IPS-18a (cell line): Measurements from ENCODE around the gene TDRD9.

ENCODE experiments used
- H3K27ac ChIP-seq: one replicate; pipeline ENCODE4 v1.5.1; 2013; ENCODE audit warnings: low read length
- H3K27me3 ChIP-seq: one replicate; pipeline ENCODE4 v1.6.1; 2013; ENCODE audit warnings: mild to moderate bottlenecking, low read length; ENCODE audit not compliant: control insufficient read depth, insufficient read depth
- H3K36me3 ChIP-seq: one replicate; pipeline ENCODE4 v1.6.1; 2013; ENCODE audit warnings: low read depth, low read length; ENCODE audit not compliant: control insufficient read depth
- H3K4me1 ChIP-seq: one replicate; pipeline ENCODE4 v1.6.1; 2013; ENCODE audit warnings: low read depth, low read length; ENCODE audit not compliant: control insufficient read depth
- H3K4me3 ChIP-seq: one replicate; pipeline ENCODE4 v1.5.1; 2013; ENCODE audit warnings: low read length
- H3K9ac ChIP-seq: one replicate; pipeline ENCODE4 v1.6.1; 2013; ENCODE audit warnings: mild to moderate bottlenecking, low read length, moderate library complexity
- H3K9me3 ChIP-seq: one replicate; pipeline ENCODE4 v1.6.1; 2013; ENCODE audit warnings: low read depth, low read length; ENCODE audit not compliant: control insufficient read depth

Gene TDRD9, protein sequence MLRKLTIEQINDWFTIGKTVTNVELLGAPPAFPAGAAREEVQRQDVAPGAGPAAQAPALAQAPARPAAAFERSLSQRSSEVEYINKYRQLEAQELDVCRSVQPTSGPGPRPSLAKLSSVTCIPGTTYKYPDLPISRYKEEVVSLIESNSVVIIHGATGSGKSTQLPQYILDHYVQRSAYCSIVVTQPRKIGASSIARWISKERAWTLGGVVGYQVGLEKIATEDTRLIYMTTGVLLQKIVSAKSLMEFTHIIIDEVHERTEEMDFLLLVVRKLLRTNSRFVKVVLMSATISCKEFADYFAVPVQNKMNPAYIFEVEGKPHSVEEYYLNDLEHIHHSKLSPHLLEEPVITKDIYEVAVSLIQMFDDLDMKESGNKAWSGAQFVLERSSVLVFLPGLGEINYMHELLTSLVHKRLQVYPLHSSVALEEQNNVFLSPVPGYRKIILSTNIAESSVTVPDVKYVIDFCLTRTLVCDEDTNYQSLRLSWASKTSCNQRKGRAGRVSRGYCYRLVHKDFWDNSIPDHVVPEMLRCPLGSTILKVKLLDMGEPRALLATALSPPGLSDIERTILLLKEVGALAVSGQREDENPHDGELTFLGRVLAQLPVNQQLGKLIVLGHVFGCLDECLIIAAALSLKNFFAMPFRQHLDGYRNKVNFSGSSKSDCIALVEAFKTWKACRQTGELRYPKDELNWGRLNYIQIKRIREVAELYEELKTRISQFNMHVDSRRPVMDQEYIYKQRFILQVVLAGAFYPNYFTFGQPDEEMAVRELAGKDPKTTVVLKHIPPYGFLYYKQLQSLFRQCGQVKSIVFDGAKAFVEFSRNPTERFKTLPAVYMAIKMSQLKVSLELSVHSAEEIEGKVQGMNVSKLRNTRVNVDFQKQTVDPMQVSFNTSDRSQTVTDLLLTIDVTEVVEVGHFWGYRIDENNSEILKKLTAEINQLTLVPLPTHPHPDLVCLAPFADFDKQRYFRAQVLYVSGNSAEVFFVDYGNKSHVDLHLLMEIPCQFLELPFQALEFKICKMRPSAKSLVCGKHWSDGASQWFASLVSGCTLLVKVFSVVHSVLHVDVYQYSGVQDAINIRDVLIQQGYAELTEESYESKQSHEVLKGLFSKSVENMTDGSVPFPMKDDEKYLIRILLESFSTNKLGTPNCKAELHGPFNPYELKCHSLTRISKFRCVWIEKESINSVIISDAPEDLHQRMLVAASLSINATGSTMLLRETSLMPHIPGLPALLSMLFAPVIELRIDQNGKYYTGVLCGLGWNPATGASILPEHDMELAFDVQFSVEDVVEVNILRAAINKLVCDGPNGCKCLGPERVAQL (N-terminal part only)

DNA sequence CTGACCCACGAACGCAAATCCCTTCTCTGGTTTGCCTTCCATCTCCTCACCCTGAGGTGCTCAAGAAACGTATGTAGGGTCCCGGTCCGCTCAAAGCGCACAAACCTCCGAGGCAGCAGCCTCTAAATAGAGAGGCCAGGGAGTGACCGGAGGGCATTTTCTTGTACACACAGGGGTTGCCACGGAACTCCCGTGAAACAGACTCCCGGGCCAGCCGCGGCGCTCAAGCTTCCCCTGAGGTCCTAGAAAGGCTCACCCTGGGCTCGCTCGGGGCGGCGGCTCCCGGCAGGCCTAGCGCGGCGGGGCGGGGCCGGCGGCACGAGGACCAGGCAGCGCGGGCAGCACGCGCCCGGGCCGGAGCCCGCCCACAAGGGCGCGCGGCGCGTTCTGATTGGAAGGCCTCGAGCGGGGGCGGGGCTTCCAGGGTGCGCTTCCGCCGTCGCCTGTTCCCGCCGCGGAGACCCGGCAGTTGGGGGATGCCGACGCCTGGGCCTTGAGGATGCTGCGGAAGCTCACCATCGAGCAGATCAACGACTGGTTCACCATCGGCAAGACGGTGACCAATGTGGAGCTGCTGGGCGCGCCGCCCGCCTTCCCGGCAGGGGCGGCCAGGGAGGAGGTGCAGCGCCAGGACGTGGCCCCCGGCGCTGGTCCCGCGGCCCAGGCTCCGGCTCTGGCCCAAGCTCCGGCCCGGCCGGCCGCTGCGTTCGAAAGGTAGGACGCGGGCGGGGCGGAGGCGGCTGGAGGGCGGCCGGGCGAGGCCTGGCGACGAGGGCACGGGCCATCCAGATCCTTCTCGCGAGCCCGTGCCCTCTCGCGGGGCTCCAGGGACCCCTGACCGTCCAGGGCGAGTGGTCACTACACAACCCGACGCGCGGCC lies at the start of gene TDRD9:
Gene TDRD9 (plus strand): TSS at position 446 of the 880 bp plus-strand sequence. CDS start 54 bp downstream, at position 500.
- H3K9ac ChIP-seq: no peak within 1 kb of the TSS
- H3K27ac ChIP-seq: no peak within 1 kb of the TSS
- H3K4me3 ChIP-seq: no peak within 1 kb of the TSS
- H3K36me3 ChIP-seq: no peaks in the 10 kb centered on the region
- H3K9me3 ChIP-seq: no peaks in the 10 kb centered on the region
- H3K4me1 ChIP-seq: no peaks in the 10 kb centered on the region
- no peaks in the 10 kb centered on the region for H3K27me3 ChIP-seq

DNA sequence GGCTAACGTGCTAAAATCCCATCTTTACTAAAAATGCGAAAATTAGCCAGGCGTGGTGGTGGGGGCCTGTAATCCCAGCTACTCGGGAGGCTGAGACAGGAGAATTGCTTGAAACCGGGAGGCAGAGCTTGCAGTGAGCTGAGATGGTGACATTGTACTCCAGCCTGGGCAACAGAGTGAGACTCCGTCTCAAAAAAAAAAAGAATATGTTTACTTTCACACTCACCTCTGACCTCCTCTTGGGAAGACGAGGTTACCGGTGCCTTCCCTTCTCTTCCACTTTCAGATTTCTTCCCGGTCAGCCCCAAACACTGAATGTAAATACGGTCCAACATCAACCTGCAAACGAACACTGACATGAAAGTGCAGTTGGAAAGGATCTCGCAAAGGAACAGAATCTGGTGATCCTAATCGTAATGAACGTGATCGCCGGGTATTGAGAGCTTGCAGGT lies 49.1 kb upstream of the TDRD9 start:
- H3K4me3 ChIP-seq: no peak overlapping the region
- H3K27ac ChIP-seq: no peak overlapping the region

DNA sequence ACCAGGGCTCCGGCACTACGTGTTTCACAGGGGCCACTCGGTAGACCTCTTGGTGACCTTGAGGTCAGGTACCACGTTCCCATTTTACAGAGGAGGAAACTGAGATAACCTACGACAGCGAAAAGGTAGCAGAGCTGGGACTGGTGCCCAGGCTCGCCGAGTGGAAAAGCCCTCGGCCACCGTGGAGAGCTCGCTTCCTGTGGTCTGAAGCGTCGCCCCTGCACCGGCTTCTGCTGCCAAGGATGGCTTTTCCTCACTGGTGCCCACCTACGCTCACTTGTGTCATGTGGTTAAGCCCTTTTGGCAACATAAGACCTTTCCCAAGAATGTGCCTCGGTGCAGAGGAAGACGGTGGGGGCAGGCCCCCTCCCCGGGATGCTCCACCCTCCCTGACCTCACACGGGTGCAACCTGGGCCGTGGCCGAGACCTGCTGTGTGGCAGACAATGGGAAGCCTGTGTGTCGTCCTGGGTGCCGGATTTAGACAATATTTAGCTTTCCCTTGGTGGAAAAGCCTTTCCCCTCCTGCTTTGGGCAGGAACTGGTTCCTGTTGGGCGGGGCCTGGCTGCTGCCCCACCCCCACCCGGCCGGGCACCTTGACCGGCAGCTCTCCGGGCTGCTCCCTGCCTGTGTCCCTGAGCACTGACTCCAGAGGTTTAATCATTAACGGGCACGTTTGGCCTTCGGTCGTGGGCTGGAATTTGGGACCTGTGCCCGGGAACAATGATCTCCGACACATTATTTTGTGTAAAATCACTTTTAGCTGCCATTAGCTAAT lies 48.5 kb upstream of the TDRD9 start:
- Histone ChIP-seq H3K36me3 (no peaks in the 10 kb centered on the region), H3K4me1 (peaks cover 14% of the 10 kb centered on the region), H3K9me3 (no peaks in the 10 kb centered on the region), H3K27me3 (no peaks in the 10 kb centered on the region), H3K4me3 (no peak overlapping the region), H3K27ac (no peak overlapping the region), H3K9ac (no peak overlapping the region)

More for the DNA sequence above, 49.1 kb upstream of the TDRD9 start:
- Histone ChIP-seq H3K9me3 (no peaks in the 10 kb centered on the region), H3K9ac (no peak overlapping the region), H3K36me3 (no peaks in the 10 kb centered on the region), H3K27me3 (no peaks in the 10 kb centered on the region), H3K4me1 (peaks cover 14% of the 10 kb centered on the region)

DNA sequence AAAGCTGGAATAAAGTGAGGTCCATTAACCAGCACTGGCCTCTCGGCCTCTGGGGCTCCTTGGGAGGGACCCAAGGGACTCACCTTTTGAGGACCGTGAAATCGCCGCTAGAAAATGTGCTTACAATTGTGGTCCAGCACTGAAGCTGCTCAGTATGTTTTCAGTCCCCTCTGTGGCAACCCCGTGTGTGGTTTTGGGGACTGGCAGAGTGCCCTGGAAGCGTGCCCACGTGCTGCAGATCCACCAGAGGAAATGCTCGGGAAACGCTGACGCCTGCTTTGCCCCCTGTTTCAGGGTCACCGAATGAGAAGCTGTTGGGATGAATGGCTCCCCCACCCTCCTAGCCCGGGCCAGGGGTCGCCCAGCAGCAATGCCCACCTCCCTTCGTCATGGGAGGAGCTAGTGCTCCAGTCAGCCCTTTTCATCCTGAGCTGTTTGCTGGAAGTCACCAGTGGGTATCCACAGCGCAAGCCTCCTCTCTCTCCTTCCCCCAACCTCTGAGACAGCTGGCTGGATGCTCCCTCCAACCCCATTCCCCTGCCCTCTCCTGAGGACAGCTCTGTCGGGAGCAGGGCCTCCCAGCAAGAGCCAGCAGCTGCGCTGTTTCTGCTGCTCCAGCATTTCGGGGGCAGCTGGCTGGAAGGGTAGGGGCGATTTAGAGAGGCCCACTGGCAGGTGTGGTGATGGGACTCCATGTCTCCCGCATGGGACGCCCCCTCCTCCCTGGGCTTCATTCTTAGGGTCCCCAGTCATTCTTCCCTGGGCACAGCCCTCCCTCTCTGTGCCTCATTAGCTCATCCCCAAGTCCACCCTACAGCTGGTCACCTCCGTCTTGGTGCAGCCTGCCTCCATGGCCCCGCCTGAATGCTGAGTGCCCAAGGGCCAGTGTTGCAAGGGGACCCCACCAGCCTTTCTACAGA lies 47.6 kb upstream of the TDRD9 start:
- Histone ChIP-seq H3K9ac (no peak overlapping the region), H3K27ac (no peak overlapping the region), H3K9me3 (no peaks in the 10 kb centered on the region), H3K4me1 (peaks cover 14% of the 10 kb centered on the region), H3K27me3 (no peaks in the 10 kb centered on the region), H3K36me3 (no peaks in the 10 kb centered on the region), H3K4me3 (no peak overlapping the region)

DNA sequence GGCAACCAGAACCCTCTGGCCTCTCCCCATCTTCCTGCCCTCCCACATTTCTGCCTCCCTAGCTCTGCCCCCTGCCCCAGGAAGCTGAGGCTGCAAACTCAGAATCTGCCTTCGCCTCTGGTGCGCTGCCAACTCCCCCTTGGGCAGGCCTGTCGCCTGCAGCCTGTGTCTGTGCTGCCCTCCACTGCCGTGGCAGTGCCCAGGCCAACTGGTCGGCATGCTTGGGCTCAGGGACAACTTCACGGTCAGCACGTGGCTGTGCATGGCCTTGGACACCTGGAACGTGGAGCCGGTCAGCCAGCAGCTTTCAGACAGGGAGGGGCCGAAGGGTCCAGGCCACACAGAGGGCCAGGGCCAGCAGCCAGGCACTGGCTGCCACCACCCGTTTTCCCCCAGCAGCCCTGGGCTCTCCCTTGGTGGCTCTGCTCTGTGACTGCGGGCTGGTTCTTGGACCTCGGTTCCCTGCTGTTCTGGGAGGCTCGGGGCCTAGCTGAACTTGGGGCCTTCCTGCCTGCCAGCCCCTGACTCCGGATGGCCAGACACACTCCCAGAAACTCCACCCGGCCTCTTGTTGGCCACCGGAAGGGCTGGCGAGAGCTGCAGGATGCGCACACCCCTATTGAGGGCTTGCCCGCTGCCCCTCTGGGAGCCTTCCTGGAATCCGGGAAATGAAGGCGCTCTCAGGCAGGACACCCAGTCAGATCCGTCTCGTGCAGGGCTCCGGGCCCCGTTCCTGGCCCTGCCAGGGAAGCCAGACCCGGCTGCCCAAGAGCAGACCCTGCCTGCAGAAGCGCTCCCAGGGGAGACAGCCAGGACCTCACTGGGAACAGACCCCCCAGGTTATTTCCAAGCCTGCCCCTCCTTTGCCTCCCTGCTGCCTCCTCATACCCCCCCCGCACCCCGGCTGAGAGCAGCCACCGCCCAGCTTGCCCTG lies 46.7 kb upstream of the TDRD9 start:
- Histone ChIP-seq H3K4me3 (no peak overlapping the region), H3K9ac (no peak overlapping the region), H3K27me3 (no peaks in the 10 kb centered on the region), H3K4me1 (peaks cover 17% of the 10 kb centered on the region), H3K9me3 (no peaks in the 10 kb centered on the region), H3K36me3 (no peaks in the 10 kb centered on the region), H3K27ac (no peak overlapping the region)

DNA sequence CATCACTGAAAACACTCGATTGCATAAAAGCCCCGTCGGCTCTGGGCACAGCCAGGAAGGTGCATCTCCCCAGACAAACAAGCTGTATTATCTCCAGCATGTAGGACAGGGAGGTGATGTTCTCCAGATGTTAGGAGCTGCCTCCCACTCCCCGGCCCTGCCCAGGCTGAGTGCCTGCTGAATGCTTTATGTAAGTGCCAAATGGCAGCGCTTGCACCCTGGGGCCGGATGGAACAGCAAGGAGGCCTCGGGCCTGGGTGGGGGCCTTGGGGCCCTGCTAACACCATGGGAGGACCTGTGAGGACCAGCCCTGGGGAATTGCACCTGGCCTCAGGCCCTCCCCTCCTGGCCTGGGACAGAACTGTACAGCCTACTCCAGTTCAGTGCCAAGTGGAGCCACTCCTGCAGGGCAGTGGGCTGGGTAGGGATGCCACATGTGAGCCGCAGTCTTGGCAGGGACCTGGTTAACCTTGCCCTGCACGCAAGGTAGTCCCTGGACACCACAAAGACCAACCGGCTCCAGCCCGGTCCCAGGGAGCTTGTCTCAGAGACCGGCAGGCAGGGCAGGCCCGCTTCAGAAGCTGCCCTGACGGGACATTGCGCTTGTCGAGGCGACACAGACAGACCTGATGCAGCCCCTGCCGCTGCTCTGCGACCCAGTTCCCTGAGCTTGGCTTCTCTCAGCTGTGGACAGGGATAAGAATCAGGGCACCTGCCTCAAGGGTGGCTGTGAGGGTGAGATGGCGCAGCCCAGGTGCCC lies 45.6 kb upstream of the TDRD9 start:
- H3K36me3 ChIP-seq: no peaks in the 10 kb centered on the region
- peaks cover 17% of the 10 kb centered on the region for H3K4me1 ChIP-seq
- H3K4me3 ChIP-seq: no peak overlapping the region
- H3K9ac ChIP-seq: no peak overlapping the region
- H3K27ac ChIP-seq: no peak overlapping the region
- H3K27me3 ChIP-seq: no peaks in the 10 kb centered on the region
- H3K9me3 ChIP-seq: no peaks in the 10 kb centered on the region

DNA sequence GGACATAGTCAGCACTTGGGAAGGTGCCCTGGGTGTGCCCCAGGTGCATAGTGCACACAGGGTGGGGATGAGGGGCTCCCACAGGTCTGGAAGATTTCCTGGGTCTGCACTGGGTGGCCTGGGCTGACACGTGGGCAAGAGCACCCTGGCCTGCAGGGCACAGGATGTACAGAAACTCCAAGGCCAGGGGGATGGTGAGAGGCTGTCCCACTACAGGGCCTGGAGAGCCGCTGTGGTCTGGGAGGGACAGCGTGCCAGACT lies 45.1 kb upstream of the TDRD9 start:
- H3K27ac ChIP-seq: no peak overlapping the region
- no peaks in the 10 kb centered on the region for H3K27me3 ChIP-seq
- H3K9ac ChIP-seq: no peak overlapping the region
- no peaks in the 10 kb centered on the region for H3K36me3 ChIP-seq
- H3K4me3 ChIP-seq: no peak overlapping the region
- H3K9me3 ChIP-seq: no peaks in the 10 kb centered on the region
- peaks cover 17% of the 10 kb centered on the region for H3K4me1 ChIP-seq

DNA sequence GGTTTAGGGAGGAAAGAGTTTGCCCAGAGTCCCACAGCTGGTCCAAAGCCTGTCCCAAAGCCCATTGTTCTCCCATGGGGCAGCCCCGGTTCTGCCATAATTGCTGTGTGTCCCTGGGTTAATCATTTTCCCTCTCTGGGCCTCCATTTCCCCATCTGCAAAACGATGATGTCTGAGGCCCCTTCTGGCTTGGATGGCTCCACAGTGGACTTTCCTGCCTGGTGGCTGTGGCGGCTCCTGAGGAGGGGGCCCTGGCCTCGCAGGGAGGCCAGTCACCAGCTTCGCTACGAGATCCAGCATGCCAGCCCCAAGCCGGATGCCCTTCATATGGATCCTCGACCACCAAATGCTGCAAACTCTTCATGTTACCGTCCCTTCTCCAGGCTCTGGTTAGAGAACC lies 43.4 kb upstream of the TDRD9 start:
- no peaks in the 10 kb centered on the region for H3K9me3 ChIP-seq
- no peak overlapping the region for H3K27ac ChIP-seq
- peaks cover 13% of the 10 kb centered on the region for H3K4me1 ChIP-seq
- no peak overlapping the region for H3K9ac ChIP-seq
- H3K4me3 ChIP-seq: no peak overlapping the region
- H3K27me3 ChIP-seq: no peaks in the 10 kb centered on the region
- no peaks in the 10 kb centered on the region for H3K36me3 ChIP-seq
